GM23338 (cell line): Measurements from ENCODE around the gene GGN.

ENCODE experiments used
- CTCF ChIP-seq, 2 experiments: fragments of 200-600 bp in 1 of 2; sonication (generic) in 1 of 2; conservative IDR thresholded peaks; 2 replicates each; pipeline versions ENCODE4 v1.5.1 to v1.6.1; 2016 to 2017; ENCODE audit warnings: antibody characterized with exemption in 2 of 2, low read depth in 2 of 2, mild to moderate bottlenecking in 2 of 2, moderate library complexity in 1 of 2
- EZH2 ChIP-seq: fragments of 200-600 bp; sonication (generic); IDR thresholded peaks from one replicate; pipeline ENCODE4 v1.8.0; 2017; ENCODE audit warnings: antibody characterized with exemption, mild to moderate bottlenecking, low read depth; ENCODE audit not compliant: unreplicated experiment
- POLR2AphosphoS5 ChIP-seq: IDR thresholded peaks from 2 replicates; pipeline ENCODE4 v1.6.1; 2016; ENCODE audit warnings: antibody characterized with exemption, low read depth

- TF ChIP-seq CTCF (conservative IDR thresholded peaks at IDR 0.05; ENCODE audit: low read depth in 2 of 2), result no peak
- no peak for TF ChIP-seq EZH2
- TF ChIP-seq POLR2AphosphoS5, result no peak
Measured at GRCh38 chr19:38413416-38413815, 25.6 kb upstream of the GGN start.
